CD4-positive, alpha-beta memory T cell (primary cell): ENCODE measurements around the gene GPC6. TPM values are rescaled to one million over a fixed set of nuclear protein-coding genes. Genes with fewer than 3 reads are reported as not detected.
"Not testable (repeated sequence)": the region's sequence is repeated elsewhere in the genome, so short reads cannot be mapped to it uniquely, and the experiment has no call there.

Source experiments
- CTCF ChIA-PET: fragments of 350-600 bp; sonication (Branson Sonifier 250); formaldehyde crosslinking; loops from one replicate; lab custom pipeline; 2021; ENCODE audit warnings: inconsistent platforms; ENCODE audit not compliant: partially characterized antibody; lab: Charles Lee
- POLR2A ChIA-PET: fragments of 350-600 bp; sonication (Branson Sonifier 250); formaldehyde crosslinking; loops from one replicate; lab custom pipeline; 2021; ENCODE audit not compliant: partially characterized antibody; lab: Charles Lee
- DNase-seq, 5 donors: peaks; one replicate each; pipeline versions ENCODE4 v3.0.0 to v3.0.0-alpha.2; 2020 to 2022; ENCODE audit warnings: mixed read lengths in 1 of 5
- H3K27ac ChIP-seq: one replicate; pipeline ENCODE4 v1.7.0; 2013; ENCODE audit warnings: low read depth, low read length
- H3K27me3 ChIP-seq: 2 replicates; pipeline ENCODE4 v1.7.0; 2013; ENCODE audit warnings: mild to moderate bottlenecking, low read length, moderate library complexity; ENCODE audit not compliant: insufficient read depth
- H3K36me3 ChIP-seq: 2 replicates; pipeline ENCODE4 v1.7.0; 2013; ENCODE audit warnings: mild to moderate bottlenecking, low read length, moderate library complexity; ENCODE audit not compliant: insufficient read depth
- H3K4me1 ChIP-seq: 2 replicates; pipeline ENCODE4 v1.7.0; 2013; ENCODE audit warnings: mild to moderate bottlenecking, low read length, moderate library complexity; ENCODE audit not compliant: insufficient read depth
- H3K4me3 ChIP-seq, 2 donors: one replicate each; pipeline ENCODE4 v1.7.0; 2013; ENCODE audit warnings: low read length in 2 of 2, mild to moderate bottlenecking in 1 of 2
- H3K9me3 ChIP-seq, 2 donors: one replicate each; pipeline ENCODE4 v1.7.0; 2013; ENCODE audit warnings: low read length in 2 of 2, control low read depth in 1 of 2; ENCODE audit not compliant: control insufficient read depth in 1 of 2
- H3K27ac Mint-ChIP-seq, 7 donors: one replicate each; pipeline ENCODE4 v1.8.0; 2020 to 2021; ENCODE audit warnings: mixed read lengths in 7 of 7, mild to moderate bottlenecking in 6 of 7, inconsistent platforms in 3 of 7, moderate library complexity in 3 of 7
- H3K27me3 Mint-ChIP-seq, 2 donors: one replicate each; pipeline ENCODE4 v1.8.0; 2020 to 2021; ENCODE audit warnings: mixed read lengths in 2 of 2
- H3K36me3 Mint-ChIP-seq, 2 donors: one replicate each; pipeline ENCODE4 v1.8.0; 2020 to 2021; ENCODE audit warnings: mixed read lengths in 2 of 2, inconsistent platforms in 1 of 2, mild to moderate bottlenecking in 1 of 2
- H3K4me1 Mint-ChIP-seq, 4 donors: one replicate each; pipeline ENCODE4 v1.8.0; 2020 to 2021; ENCODE audit warnings: mixed read lengths in 4 of 4, mild to moderate bottlenecking in 1 of 4
- H3K4me3 Mint-ChIP-seq, 8 donors: one replicate each; pipeline ENCODE4 v1.8.0; 2020 to 2021; ENCODE audit warnings: mixed read lengths in 8 of 8, mild to moderate bottlenecking in 7 of 8, moderate library complexity in 6 of 8, inconsistent platforms in 3 of 8
- H3K9me3 Mint-ChIP-seq, 8 donors: one replicate each; pipeline ENCODE4 v1.8.0; 2020 to 2021; ENCODE audit warnings: mixed read lengths in 8 of 8, mild to moderate bottlenecking in 5 of 8, inconsistent platforms in 3 of 8, moderate library complexity in 1 of 8
- intact Hi-C: fragments of 100-400 bp; cut with micrococcal nuclease; formaldehyde crosslinking; loops from one replicate; pipeline ENCODE4 v1.15.1; 2023
- polyA plus RNA-seq, 2 donors: library from polyadenylated mRNA; unstranded; fragments of 300-500 nt; fragmentation: Illumina TruSeq; gene quantifications; one replicate each; pipeline ENCODE4 v1.2.3, GENCODE V29; 2021
- total RNA-seq, 2 experiments: library from RNA; stranded (reverse); gene quantifications; one replicate each; pipeline ENCODE4 v1.2.3, GENCODE V29; 2021

GPC6 gene
- total and polyA plus RNA-seq, 4 experiments from 2014 or later = not detected

- no peaks in the 10 kb centered on the region for H3K4me1 Mint-ChIP-seq
- no peak overlapping the region for H3K4me3 Mint-ChIP-seq
- Histone ChIP-seq H3K27ac (no peak overlapping the region), H3K9me3 (no peaks in the 10 kb centered on the region), H3K36me3 (no peaks in the 10 kb centered on the region), H3K4me1 (no peaks in the 10 kb centered on the region), H3K4me3 (no peak overlapping the region), H3K27me3 (no peaks in the 10 kb centered on the region)
- ChIA-PET CTCF (no interaction called here), POLR2A (no interaction called here)
- intact Hi-C loops = no loop called here
- no peak for DNase-seq
- H3K27me3 Mint-ChIP-seq = no peaks in the 10 kb centered on the region
- peaks cover 0 to 8% (median 2%) of the 10 kb centered on the region in 8 donors for H3K9me3 Mint-ChIP-seq
- H3K36me3 Mint-ChIP-seq = no peaks in the 10 kb centered on the region
- no peak overlapping the region for H3K27ac Mint-ChIP-seq
These were observed 26.0 kb upstream of the GPC6 start for GRCh38 chr13:93200626-93201025.

- H3K9me3 ChIP-seq = no peaks in the 10 kb centered on the region
- H3K4me1 ChIP-seq = no peaks in the 10 kb centered on the region
- DNase-seq = no peak
- H3K27me3 ChIP-seq = no peaks in the 10 kb centered on the region
- Mint-ChIP-seq H3K27me3 (no peaks in the 10 kb centered on the region), H3K4me3 (no peak overlapping the region), H3K36me3 (no peaks in the 10 kb centered on the region), H3K4me1 (no peaks in the 10 kb centered on the region), H3K9me3 (peaks cover 0 to 8% (median 2%) of the 10 kb centered on the region in 8 donors), H3K27ac (no peak overlapping the region)
- ChIA-PET CTCF (no interaction called here), POLR2A (no interaction called here)
- no peak overlapping the region for H3K27ac ChIP-seq
- no peak overlapping the region for H3K4me3 ChIP-seq
- intact Hi-C loops = no loop called here
- no peaks in the 10 kb centered on the region for H3K36me3 ChIP-seq
These were observed 24.5 kb upstream of the GPC6 start for GRCh38 chr13:93201992-93202558.

- H3K4me1 Mint-ChIP-seq, H3K9me3 ChIP-seq, H3K36me3 Mint-ChIP-seq, H3K27ac Mint-ChIP-seq, H3K27me3 Mint-ChIP-seq, CTCF ChIA-PET, H3K27me3 ChIP-seq, intact Hi-C loops, H3K9me3 Mint-ChIP-seq, H3K4me3 ChIP-seq, POLR2A ChIA-PET, H3K4me1 ChIP-seq, H3K4me3 Mint-ChIP-seq, DNase-seq, H3K27ac ChIP-seq, H3K36me3 ChIP-seq: not testable (repeated sequence)
These were observed 19.7 kb upstream of the GPC6 start for GRCh38 chr13:93206778-93207392.

- Histone ChIP-seq H3K27ac (no peak overlapping the region), H3K4me1 (no peaks in the 10 kb centered on the region), H3K9me3 (no peaks in the 10 kb centered on the region), H3K27me3 (no peaks in the 10 kb centered on the region), H3K4me3 (no peak overlapping the region), H3K36me3 (no peaks in the 10 kb centered on the region)
- no peak overlapping the region for H3K27ac Mint-ChIP-seq
- intact Hi-C loops = no loop called here
- ChIA-PET POLR2A (no interaction called here), CTCF (no interaction called here)
- H3K36me3 Mint-ChIP-seq = no peaks in the 10 kb centered on the region
- H3K4me1 Mint-ChIP-seq = no peaks in the 10 kb centered on the region
- H3K9me3 Mint-ChIP-seq = peaks cover 0 to 3% (median 0%) of the 10 kb centered on the region in 8 donors
- no peak overlapping the region for H3K4me3 Mint-ChIP-seq
- H3K27me3 Mint-ChIP-seq = no peaks in the 10 kb centered on the region
- no peak for DNase-seq
These were observed 10.5 kb upstream of the GPC6 start for GRCh38 chr13:93216122-93216521.

GRCh38 chr13:93217721-93218261 is 8.8 kb upstream of the GPC6 start:
- DNase-seq = no peak
- H3K4me1 Mint-ChIP-seq = no peaks in the 10 kb centered on the region
- H3K4me3 Mint-ChIP-seq = no peak overlapping the region

GRCh38 chr13:93218583-93218982 is 8.0 kb upstream of the GPC6 start:
- intact Hi-C loops = no loop called here
- peaks cover 0 to 3% (median 0%) of the 10 kb centered on the region in 8 donors for H3K9me3 Mint-ChIP-seq
- Histone ChIP-seq H3K9me3 (no peaks in the 10 kb centered on the region), H3K36me3 (no peaks in the 10 kb centered on the region), H3K27me3 (no peaks in the 10 kb centered on the region), H3K27ac (no peak overlapping the region), H3K4me3 (no peak overlapping the region), H3K4me1 (no peaks in the 10 kb centered on the region)
- H3K27me3 Mint-ChIP-seq = no peaks in the 10 kb centered on the region
- no peak overlapping the region for H3K4me3 Mint-ChIP-seq
- POLR2A ChIA-PET = no interaction called here
- CTCF ChIA-PET = no interaction called here
- no peaks in the 10 kb centered on the region for H3K4me1 Mint-ChIP-seq
- no peak for DNase-seq
- H3K36me3 Mint-ChIP-seq = no peaks in the 10 kb centered on the region
- H3K27ac Mint-ChIP-seq = no peak overlapping the region

More at GRCh38 chr13:93217721-93218261, 8.8 kb upstream of the GPC6 start:
- H3K9me3 ChIP-seq = no peaks in the 10 kb centered on the region
- H3K27me3 ChIP-seq = no peaks in the 10 kb centered on the region
- Mint-ChIP-seq H3K27me3 (no peaks in the 10 kb centered on the region), H3K27ac (no peak overlapping the region), H3K9me3 (no peaks in the 10 kb centered on the region), H3K36me3 (no peaks in the 10 kb centered on the region)
- ChIA-PET POLR2A (no interaction called here), CTCF (no interaction called here)
- no peak overlapping the region for H3K27ac ChIP-seq
- no peaks in the 10 kb centered on the region for H3K36me3 ChIP-seq
- intact Hi-C loops = no loop called here
- no peaks in the 10 kb centered on the region for H3K4me1 ChIP-seq
- H3K4me3 ChIP-seq = no peak overlapping the region

GRCh38 chr13:93220073-93220472 is 6.5 kb upstream of the GPC6 start:
- H3K36me3 Mint-ChIP-seq = no peaks in the 10 kb centered on the region
- Histone ChIP-seq H3K27ac (no peak overlapping the region), H3K9me3 (no peaks in the 10 kb centered on the region), H3K27me3 (no peaks in the 10 kb centered on the region), H3K4me3 (no peak overlapping the region), H3K36me3 (no peaks in the 10 kb centered on the region), H3K4me1 (no peaks in the 10 kb centered on the region)
- H3K27me3 Mint-ChIP-seq = peaks cover 0 to 2% of the 10 kb centered on the region in 2 donors
- H3K4me3 Mint-ChIP-seq = no peak overlapping the region
- DNase-seq = no peak
- H3K4me1 Mint-ChIP-seq = no peaks in the 10 kb centered on the region
- intact Hi-C loops = no loop called here
- ChIA-PET CTCF (no interaction called here), POLR2A (interaction anchor here (0.7 kb wide), 1 partner anchor 248 kb away, joined by 3 read pairs; no protein-coding TSS in a partner anchor)
- no peak overlapping the region for H3K27ac Mint-ChIP-seq
- H3K9me3 Mint-ChIP-seq = peaks cover 0 to 6% (median 4%) of the 10 kb centered on the region in 8 donors
